MM.1S (cell line): Measurements from ENCODE around the gene CTXND2.

Experiments used
- DNase-seq: peaks from one replicate; pipeline ENCODE4 v3.0.0-alpha.2; 2015
- H2AFZ ChIP-seq: fragments of 300-600 bp; sonication (generic); 2 replicates; pipeline ENCODE4 v1.6.0; 2016; ENCODE audit warnings: antibody characterized with exemption, low read length
- H3F3A ChIP-seq: fragments of 300-600 bp; sonication (generic); 2 replicates; pipeline ENCODE4 v1.6.1; 2016; ENCODE audit warnings: mild to moderate bottlenecking, antibody characterized with exemption, low read length, moderate library complexity, mixed read lengths; ENCODE audit not compliant: insufficient read depth
- H3K27ac ChIP-seq: fragments of 300-600 bp; sonication (generic); 2 replicates; pipeline ENCODE4 v1.5.1; 2016; ENCODE audit warnings: mild to moderate bottlenecking, low read length
- H3K27me3 ChIP-seq: fragments of 300-600 bp; sonication (generic); replicated peaks from 2 replicates; pipeline ENCODE4 v1.6.0; 2016; ENCODE audit warnings: low read length; ENCODE audit not compliant: insufficient read depth
- H3K36me3 ChIP-seq: fragments of 300-600 bp; sonication (generic); replicated peaks from 2 replicates; pipeline ENCODE4 v1.6.1; 2016; ENCODE audit warnings: mild to moderate bottlenecking, low read length, mixed read lengths; ENCODE audit not compliant: insufficient read depth
- H3K4me1 ChIP-seq: fragments of 300-600 bp; sonication (generic); 2 replicates; pipeline ENCODE4 v1.6.1; 2016; ENCODE audit warnings: low read length, mixed read lengths
- H3K4me2 ChIP-seq: fragments of 300-600 bp; sonication (generic); 2 replicates; pipeline ENCODE4 v1.6.0; 2016; ENCODE audit warnings: low read depth, low read length
- H3K4me3 ChIP-seq: fragments of 300-600 bp; sonication (generic); 2 replicates; pipeline ENCODE4 v1.5.1; 2016; ENCODE audit warnings: low read length, mixed read lengths
- H3K79me2 ChIP-seq: fragments of 300-600 bp; sonication (generic); 2 replicates; pipeline ENCODE4 v1.6.1; 2016; ENCODE audit warnings: mixed run types, low read length, mixed read lengths
- H3K9ac ChIP-seq: fragments of 300-600 bp; sonication (generic); 2 replicates; pipeline ENCODE4 v1.6.1; 2016; ENCODE audit warnings: low read length, mixed read lengths
- H3K9me2 ChIP-seq: fragments of 300-600 bp; sonication (generic); replicated peaks from 2 replicates; pipeline ENCODE4 v1.6.1; 2016; ENCODE audit warnings: mild to moderate bottlenecking, low read length, mixed read lengths; ENCODE audit not compliant: insufficient read depth
- H3K9me3 ChIP-seq: fragments of 300-600 bp; sonication (generic); replicated peaks from 2 replicates; pipeline ENCODE4 v1.6.1; 2016; ENCODE audit warnings: mild to moderate bottlenecking, low read length, mixed read lengths; ENCODE audit not compliant: insufficient read depth
- H4K20me1 ChIP-seq: fragments of 300-600 bp; sonication (generic); 2 replicates; pipeline ENCODE4 v1.6.1; 2016; ENCODE audit warnings: mild to moderate bottlenecking, low read length, moderate library complexity, mixed read lengths; ENCODE audit not compliant: insufficient read depth
- CTCF ChIP-seq: fragments of 300-600 bp; sonication (generic); IDR thresholded peaks from 2 replicates; pipeline ENCODE4 v1.5.1; 2016; ENCODE audit warnings: antibody characterized with exemption, low read length, mixed read lengths
- EZH2 ChIP-seq: fragments of 300-600 bp; sonication (generic); optimal IDR thresholded peaks from 2 replicates; pipeline ENCODE3; 2017; ENCODE audit warnings: low read depth, mild to moderate bottlenecking, antibody characterized with exemption, low read length, mixed read lengths
- EZH2phosphoT487 ChIP-seq: fragments of 300-600 bp; sonication (generic); IDR thresholded peaks from 2 replicates; pipeline ENCODE4 v1.6.1; 2018; ENCODE audit warnings: antibody characterized with exemption, low read length

The CTXND2 gene

GRCh38 chr1:150905301-150905700, 18.4 kb downstream of the CTXND2 start:
- TF ChIP-seq EZH2phosphoT487: no peak
- TF ChIP-seq EZH2: no peak
- TF ChIP-seq CTCF: no peak
- no peaks in the 10 kb centered on the region for H3F3A ChIP-seq
- DNase-seq: no peak

GRCh38 chr1:150906329-150906728, 19.4 kb downstream of the CTXND2 start:
- TF ChIP-seq EZH2phosphoT487 (no peak), EZH2 (no peak), CTCF (no peak)
- Histone ChIP-seq H3K27ac (no peak overlapping the region), H3K27me3 (no peaks in the 10 kb centered on the region), H3K9me2 (no peaks in the 10 kb centered on the region), H2AFZ (no peak overlapping the region), H3K4me2 (no peak overlapping the region), H3K4me3 (no peak overlapping the region), H3K9me3 (no peaks in the 10 kb centered on the region), H3K4me1 (no peaks in the 10 kb centered on the region), H3K79me2 (no peaks in the 10 kb centered on the region), H3F3A (no peaks in the 10 kb centered on the region), H3K9ac (no peak overlapping the region), H3K36me3 (no peaks in the 10 kb centered on the region), H4K20me1 (no peaks in the 10 kb centered on the region)
- DNase-seq: no peak

More at GRCh38 chr1:150905301-150905700, 18.4 kb downstream of the CTXND2 start:
- Histone ChIP-seq H3K4me1 (no peaks in the 10 kb centered on the region), H3K27ac (no peak overlapping the region), H3K9me3 (no peaks in the 10 kb centered on the region), H3K27me3 (no peaks in the 10 kb centered on the region), H3K4me3 (no peak overlapping the region), H3K36me3 (no peaks in the 10 kb centered on the region), H3K79me2 (no peaks in the 10 kb centered on the region), H3K4me2 (no peak overlapping the region), H4K20me1 (no peaks in the 10 kb centered on the region), H3K9me2 (no peaks in the 10 kb centered on the region), H2AFZ (no peak overlapping the region), H3K9ac (no peak overlapping the region)

- Histone ChIP-seq H3K4me1 (no peaks in the 10 kb centered on the region), H3K9me3 (no peaks in the 10 kb centered on the region), H3K4me2 (no peak overlapping the region), H4K20me1 (no peaks in the 10 kb centered on the region), H3K27me3 (no peaks in the 10 kb centered on the region), H3F3A (no peaks in the 10 kb centered on the region), H3K36me3 (no peaks in the 10 kb centered on the region), H2AFZ (no peak overlapping the region), H3K9ac (no peak overlapping the region), H3K9me2 (no peaks in the 10 kb centered on the region), H3K79me2 (no peaks in the 10 kb centered on the region), H3K27ac (no peak overlapping the region), H3K4me3 (no peak overlapping the region)
- TF ChIP-seq CTCF (no peak), EZH2phosphoT487 (no peak), EZH2 (no peak)
- DNase-seq: no peak
Observed at GRCh38 chr1:150906813-150907212, 19.9 kb downstream of the CTXND2 start.
